AG08396 (cell line): ENCODE data around the gene KCTD3.
A peak's percentile ranks its signal among the peaks of the same experiment; 100 is the strongest.

Experiments used
- DNase-seq: peaks from one replicate; pipeline ENCODE4 v3.0.0; 2012; ENCODE audit warnings: low spot score, mixed read lengths

The KCTD3 gene

DNA sequence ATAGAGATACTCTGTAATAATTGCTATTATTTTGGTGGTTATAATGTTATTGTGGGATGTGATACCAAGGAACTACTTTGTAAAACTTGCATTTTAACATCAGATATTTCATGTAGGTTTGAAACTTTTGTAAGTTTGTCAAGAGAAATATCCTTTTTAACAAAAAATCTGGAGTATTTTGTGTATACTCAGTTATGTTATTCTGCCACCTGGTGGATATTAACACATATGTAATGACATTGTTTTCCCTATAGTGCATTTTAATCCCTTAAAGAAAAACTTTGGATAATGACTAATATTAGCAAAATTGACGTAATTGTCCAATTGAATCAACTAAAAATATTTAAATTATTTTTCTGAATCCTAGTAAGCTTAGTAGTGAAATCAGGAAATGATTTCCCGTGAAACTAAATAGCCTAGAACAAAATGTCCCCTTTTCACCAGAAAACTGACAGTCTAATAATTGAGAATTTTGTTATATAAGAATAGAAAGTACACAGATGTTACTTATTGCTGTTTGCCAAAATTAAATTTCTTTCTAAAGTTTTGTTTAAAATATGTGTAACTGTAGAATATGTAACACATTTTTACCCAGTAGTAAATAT lies 39.6 kb downstream of the KCTD3 start:
- DNase-seq = no peak

DNA sequence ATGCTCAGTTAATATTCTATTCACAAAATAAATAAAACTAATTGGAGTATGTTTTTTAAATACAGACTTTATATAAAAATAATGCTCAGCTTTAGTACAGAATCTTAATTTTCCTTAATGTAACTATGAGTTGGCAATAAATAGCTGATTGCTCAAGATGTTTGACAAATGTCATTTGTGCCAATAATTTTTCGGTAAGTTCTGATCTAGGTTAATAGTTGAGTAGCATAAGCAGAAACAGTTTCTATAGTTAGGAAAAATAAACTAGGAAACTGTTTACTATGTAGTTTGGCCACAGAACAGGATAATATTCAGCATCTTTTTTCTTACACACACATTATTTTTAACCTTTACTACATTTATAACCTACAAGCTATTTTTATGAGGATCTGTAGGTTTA lies 40.3 kb downstream of the KCTD3 start:
- DNase-seq = no peak

DNA sequence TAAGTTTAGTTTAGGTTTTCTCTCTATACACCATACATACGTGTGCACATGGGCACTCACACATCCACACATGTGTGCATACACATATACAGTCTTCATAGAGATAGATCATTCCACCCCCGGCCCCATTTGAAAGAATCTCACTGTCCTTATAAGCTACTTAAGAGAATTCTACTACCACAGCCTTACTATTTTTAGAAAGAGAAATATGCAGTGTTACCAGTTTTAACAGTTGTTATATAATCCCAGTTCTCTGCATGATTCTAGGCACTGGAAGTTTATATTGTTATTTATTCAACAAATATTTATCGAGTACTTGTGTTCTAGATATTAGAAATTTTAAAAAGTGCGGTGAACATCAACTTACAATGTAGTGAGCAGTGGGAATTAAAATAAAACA lies 41.5 kb downstream of the KCTD3 start:
- no peak for DNase-seq

- no peak for DNase-seq
Observed at GRCh38 chr1:215612391-215612790, 45.3 kb downstream of the KCTD3 start.

DNA sequence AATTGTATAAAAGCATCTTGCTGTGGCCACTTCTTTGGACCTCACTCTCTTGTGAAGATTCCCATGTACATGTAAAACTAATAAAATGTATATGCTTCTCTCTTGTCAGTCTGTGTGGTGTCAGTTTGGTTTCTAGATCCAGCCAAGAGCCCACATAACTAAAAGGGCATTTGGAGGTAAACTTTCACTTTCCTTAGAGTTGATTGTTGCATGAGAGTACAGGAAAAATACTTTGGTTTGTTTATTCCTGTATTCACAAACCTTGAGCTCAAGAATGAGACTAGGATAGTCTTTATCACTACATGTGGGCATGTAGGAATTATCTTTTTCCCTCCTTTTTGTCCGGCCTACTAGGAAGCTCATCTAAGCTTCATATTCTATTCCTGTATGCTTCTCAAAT lies 50.9 kb downstream of the KCTD3 start:
- DNase-seq = no peak

DNA sequence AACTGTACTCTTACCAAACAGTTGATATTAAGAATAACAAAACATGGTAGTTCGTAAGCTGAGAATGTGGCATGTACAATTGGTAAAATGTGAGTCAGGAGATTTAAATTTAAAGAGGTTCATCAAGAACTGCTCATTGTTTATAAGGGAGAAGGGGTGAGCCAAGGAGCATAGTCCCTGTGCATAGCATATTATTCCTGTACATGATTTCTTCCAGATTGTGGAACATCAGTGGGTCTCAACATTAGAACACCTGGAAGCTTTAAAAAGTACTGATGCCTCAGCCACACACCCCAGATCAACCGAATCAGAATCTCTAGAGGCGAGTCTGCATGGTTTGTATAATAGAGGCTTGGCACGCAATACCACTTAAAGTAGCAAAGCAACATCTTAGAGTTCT lies 56.1 kb downstream of the KCTD3 start:
- peak; percentile 13 for DNase-seq

GRCh38 chr1:215625949-215626348 lies 58.8 kb downstream of the KCTD3 start:
- DNase-seq = no peak

GRCh38 chr1:215631040-215631439 lies 63.9 kb downstream of the KCTD3 start:
- no peak for DNase-seq

DNA sequence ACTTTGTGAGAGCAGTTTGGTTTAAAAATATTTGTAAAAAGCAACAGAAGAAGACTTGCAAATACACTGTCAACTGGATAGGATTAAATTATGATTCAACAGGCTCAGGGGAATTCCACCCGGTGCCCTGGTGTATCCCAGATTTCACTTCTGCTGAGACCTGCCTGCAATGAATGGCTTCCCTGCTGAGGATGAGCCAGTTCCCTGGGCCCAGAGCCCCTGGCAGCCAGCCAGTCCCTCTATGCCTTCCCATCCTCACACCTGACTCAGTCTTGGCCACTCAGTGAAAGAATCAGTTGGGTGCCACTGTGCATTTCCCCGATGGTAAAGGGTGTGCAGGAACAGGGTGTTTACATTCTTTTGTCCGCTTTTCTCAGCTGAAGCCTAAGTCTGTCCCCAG lies 64.4 kb downstream of the KCTD3 start:
- DNase-seq = no peak

- no peak for DNase-seq
Observed at GRCh38 chr1:215635827-215636226, 68.7 kb downstream of the KCTD3 start.

- DNase-seq = peak; percentile 50
Observed at GRCh38 chr1:215636258-215636965, 69.3 kb downstream of the KCTD3 start.

GRCh38 chr1:215637041-215637573 lies 70.0 kb downstream of the KCTD3 start:
- DNase-seq = peak; percentile 68

- DNase-seq = no peak
Observed at GRCh38 chr1:215640429-215641148, 73.5 kb downstream of the KCTD3 start.

- DNase-seq = no peak
Observed at GRCh38 chr1:215643592-215644321, 76.7 kb downstream of the KCTD3 start.

DNA sequence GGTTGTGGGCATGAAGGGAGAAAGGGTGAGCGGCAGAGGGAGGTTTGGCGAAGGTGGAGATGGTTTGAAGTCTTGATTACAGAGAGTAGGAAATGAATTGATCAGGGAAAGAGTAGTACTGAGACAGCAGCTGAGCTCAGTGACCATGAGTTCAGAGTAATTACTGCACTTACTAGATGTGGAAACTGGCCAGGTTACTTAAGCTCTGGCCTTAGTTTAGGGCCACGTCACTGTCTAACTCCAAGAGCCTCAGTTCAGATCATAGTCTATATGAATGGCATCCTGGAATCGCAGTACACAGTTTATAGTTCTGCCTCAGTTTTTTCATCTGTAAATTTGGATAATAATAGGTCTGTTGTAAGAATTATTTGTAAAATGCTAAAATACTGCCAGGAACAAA lies 78.1 kb downstream of the KCTD3 start:
- no peak for DNase-seq

- DNase-seq = no peak
Observed at GRCh38 chr1:215645861-215646260, 78.8 kb downstream of the KCTD3 start.

GRCh38 chr1:215647738-215648137 lies 80.6 kb downstream of the KCTD3 start:
- no peak for DNase-seq

- DNase-seq = no peak
Observed at GRCh38 chr1:215648957-215649356, 81.9 kb downstream of the KCTD3 start.

DNA sequence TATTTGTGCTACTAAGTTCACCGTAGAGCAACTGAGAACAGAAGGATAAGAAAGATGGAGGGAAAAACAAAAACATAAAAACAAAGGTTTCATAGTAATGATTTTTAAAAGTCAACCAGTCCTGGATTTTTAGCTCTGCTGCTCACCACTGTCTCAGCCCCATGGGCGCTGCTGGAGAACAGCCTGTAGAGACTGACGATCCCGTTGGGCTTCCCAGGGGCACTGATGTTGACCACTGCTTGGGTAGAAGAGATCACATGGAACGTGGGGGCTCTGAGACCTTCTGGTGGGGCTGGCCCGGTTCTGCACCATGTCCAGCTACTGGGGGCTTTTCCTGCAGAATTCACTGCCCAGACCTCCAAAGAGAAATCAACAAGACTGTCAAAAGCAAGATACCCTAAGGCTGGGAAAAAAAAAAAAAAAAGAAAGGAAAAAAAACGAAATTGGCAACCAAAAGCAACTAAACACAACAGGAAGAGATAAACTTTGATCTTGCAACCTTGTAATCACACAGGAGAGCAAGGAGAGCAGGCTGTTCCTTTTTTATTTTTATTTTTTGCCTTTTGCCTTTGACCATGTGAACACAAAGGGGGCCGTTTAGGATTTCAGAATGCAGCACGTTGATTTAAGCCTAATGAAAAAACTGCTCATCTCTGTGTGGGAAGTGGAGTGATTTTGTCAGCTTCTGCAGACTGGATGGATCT lies 83.5 kb downstream of the KCTD3 start:
- no peak for DNase-seq

- no peak for DNase-seq
Observed at GRCh38 chr1:215651867-215652266, 84.8 kb downstream of the KCTD3 start.

DNA sequence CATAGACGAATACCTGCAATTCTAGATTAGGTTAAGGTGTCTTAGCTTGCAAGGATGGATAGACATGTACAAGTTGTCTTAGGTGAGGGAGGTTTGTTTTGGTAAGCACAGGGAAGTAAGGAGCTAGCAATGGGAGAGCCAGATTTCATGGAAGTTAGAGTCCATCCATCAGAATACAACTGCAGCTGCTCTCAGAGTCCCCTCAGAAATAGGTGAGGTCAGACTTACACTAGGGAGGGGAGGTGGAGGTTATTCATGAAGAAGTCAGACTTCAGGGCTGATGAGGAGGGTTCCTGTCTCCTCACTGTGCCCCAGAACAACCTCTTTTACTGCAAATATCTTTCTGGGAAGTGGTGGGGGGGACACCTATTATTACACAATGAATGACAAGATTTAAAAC lies 85.3 kb downstream of the KCTD3 start:
- no peak for DNase-seq

GRCh38 chr1:215657047-215657446 lies 89.9 kb downstream of the KCTD3 start:
- DNase-seq = no peak
